Activated CD4-positive, alpha-beta T cell treated with anti-CD3 and anti-CD28 coated beads for 4 hours (primary cell): ENCODE results near the gene RIMBP3C.
"Not testable (repeated sequence)": the region's sequence is repeated elsewhere in the genome, so short reads cannot be mapped to it uniquely, and the experiment has no call there.

Experiments used
- DNase-seq, 2 donors: peaks; one replicate each; pipeline ENCODE4 v3.0.0-alpha.2; 2020

Gene RIMBP3C

DNA sequence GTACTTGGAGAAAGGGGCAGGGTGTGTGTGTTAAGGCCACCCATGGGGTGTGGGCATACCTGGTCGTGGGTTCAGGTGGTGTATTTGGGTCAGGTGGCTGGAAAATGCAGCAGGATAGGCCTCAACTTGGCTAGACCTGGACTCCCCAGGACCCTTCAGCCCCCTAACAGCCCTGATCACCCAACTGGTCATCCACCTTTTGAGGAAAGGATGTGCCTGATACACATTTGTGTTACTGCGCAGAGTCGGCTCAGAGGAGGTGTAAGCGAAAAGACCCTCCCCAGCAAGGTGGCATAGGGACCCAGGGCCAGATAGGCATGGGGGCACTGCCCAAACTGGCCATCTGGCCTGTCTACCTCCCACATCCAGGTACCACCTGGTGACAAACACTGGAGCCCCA, at the start of gene RIMBP3C:
TSS of gene RIMBP3C (minus strand) at position 101 of the 400 bp plus-strand sequence. CDS start 485 bp downstream, outside the sequence.
- DNase-seq: not testable (repeated sequence)

- no peak for DNase-seq
Measured at GRCh38 chr22:21599053-21599893, 48.0 kb upstream of the RIMBP3C start.

GRCh38 chr22:21598302-21598701, 47.0 kb upstream of the RIMBP3C start:
- no peak for DNase-seq

GRCh38 chr22:21596356-21597135, 45.3 kb upstream of the RIMBP3C start:
- not testable (repeated sequence) for DNase-seq

GRCh38 chr22:21594865-21595452, 43.7 kb upstream of the RIMBP3C start:
- DNase-seq: no peak

DNA sequence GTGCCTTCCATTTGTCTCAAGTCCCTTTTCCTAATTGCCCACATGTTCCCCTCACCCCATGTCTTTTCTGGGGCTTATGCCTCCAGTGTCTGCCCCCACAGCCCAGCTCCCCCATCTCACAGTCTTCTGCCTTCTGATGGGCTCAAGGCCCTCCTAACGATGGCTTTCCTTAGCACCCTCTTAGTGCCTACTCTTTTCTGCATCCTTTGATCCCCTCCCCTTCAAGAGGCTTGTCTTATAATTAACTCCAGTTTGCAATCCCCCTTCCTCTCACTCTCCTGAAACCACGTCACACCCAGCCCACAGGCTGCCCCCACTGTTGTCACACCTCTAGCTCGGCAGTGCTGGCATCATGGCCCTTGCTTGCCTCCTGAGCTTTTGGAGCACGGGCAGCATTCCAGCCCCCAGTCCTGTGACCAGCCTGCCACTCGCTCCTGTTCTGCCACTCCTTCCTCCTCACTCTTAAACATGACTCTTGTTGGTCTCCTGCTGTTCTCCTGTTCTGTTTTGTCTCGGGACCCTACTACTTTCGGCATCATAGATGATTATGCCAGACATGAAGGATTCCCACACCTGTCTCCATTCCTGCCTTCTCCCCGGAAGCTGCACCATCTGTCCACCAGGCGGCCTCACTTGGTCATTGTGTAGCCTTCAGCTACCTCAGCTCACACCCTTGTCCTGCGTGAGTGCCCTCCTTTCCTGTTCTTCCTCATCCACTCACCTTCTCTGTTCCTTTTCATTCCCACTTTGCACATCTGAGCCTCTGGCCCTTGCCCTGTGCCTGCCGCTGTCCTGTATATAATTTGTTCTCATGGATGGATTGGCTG, 42.4 kb upstream of the RIMBP3C start:
- no peak for DNase-seq

- no peak for DNase-seq
Measured at GRCh38 chr22:21592422-21592821, 41.2 kb upstream of the RIMBP3C start.

DNA sequence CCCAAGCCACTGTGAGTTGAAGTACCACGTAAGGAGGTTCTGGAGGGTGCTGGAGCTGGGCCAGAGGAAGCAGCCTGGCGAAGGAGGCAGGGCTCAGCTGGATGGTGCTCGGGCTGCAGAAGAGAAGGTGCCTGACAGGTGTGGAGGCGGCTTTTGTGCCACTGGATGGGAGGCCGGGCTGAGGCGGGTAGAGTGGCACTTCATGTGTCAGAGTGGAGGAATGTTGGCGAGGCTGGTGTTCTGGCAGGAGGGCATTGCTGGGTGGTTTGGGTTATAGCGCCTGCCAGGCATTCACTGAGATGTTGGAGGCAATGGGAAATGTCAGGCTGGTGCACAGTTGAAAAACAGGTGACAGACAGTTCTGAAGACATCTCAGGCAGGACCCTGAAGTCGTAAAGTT, 40.4 kb upstream of the RIMBP3C start:
- DNase-seq: no peak

GRCh38 chr22:21590809-21591641, 39.8 kb upstream of the RIMBP3C start:
- DNase-seq: no peak

DNA sequence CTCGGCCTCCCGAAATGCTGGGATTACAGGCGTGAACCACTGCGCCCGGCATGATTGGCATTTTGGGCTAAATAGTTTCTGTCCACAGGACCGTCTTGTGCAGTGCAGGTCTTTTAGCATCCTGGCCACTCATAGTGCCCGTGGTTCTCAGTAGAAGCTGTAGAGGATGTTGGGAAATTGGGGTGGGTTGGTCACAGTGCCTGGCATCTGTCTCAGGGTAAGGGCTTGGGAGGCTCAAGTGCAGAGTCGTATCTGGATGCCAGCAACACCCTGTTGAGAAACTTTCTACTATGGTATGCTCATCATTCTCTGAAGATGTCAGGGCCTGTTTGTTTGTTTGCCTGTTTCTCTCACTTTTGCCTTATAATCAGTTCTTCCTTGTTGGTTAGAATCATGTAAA, 38.1 kb upstream of the RIMBP3C start:
- no peak for DNase-seq

DNA sequence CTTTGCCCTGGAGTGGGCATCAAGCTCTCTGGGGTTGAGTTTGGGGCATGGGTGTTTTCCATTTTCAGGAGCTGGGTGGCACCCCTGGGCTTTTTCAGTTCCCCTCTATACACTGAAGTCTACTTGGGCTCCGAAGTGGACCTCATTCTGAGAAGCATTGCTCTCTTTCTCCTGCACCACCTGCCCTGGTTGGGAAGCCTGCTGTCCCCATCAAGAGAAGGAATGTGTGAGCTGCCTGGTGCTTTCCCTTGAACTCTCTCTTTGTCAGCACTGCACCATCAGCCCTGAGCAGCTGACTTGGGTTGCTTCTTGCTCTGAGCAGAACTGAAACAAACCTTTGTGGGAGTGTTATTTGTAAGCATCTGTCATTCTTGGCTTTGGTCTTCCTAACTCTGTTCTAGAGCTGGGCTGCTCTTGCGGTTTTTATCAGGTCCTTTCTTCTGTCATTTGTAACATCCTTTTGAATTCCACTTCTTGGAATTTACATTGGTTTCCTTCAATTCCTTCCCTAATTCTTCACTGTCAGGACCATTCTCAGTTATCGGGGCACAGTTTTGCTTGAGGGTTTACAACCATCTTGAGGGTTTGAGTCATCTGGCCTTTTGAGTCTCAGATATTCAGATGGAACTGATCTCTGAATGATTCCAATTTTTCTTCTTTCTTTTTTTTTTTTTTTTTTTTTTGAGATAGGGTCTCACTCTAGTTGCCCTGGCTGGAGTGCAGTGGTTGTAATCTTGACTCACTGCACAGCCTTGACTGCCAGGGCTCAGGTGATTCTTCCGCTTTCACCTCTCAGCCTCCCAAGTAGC, 36.7 kb upstream of the RIMBP3C start:
- no peak for DNase-seq

GRCh38 chr22:21585389-21585788, 34.1 kb upstream of the RIMBP3C start:
- DNase-seq: no peak

- no peak for DNase-seq
Measured at GRCh38 chr22:21582801-21583740, 31.8 kb upstream of the RIMBP3C start.

GRCh38 chr22:21581009-21581713, 29.9 kb upstream of the RIMBP3C start:
- DNase-seq: not testable (repeated sequence)

DNA sequence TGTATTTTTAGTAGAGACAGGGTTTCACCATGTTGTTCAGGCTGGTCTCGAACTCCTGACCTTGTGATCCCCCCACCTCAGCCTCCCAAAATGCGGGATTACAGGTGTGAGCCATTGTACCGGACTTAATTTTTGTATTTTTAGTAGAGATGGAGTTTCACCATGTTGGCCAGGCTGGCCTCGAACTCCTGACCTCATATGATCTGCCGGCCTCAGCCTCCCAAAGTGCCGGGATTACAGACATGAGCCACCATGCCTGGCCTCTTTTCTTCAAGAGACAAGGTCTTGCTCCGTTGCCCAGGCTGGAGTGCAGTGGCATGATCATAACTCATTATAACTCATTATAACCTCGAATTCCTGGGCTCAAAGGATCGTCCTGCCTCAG, 29.4 kb upstream of the RIMBP3C start:
- DNase-seq: not testable (repeated sequence)

DNA sequence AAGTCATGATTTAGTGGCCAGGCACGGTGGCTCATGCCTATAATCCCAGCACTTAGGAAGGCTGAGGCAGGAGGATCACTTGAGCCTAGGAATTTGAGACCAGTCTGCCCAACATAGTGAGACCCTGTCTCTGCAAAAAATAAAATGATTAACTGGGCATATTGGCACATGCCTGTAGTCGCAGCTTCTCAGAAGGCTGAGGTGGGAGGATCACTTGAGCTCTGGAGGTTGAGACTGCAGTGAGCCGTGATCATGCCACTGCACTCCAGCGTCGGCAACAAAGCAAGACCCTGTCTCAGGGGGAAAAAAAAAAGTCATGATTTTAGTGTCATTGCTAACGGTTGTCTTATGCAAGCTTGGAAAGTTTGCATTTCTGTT, 28.2 kb upstream of the RIMBP3C start:
- DNase-seq: no peak

DNA sequence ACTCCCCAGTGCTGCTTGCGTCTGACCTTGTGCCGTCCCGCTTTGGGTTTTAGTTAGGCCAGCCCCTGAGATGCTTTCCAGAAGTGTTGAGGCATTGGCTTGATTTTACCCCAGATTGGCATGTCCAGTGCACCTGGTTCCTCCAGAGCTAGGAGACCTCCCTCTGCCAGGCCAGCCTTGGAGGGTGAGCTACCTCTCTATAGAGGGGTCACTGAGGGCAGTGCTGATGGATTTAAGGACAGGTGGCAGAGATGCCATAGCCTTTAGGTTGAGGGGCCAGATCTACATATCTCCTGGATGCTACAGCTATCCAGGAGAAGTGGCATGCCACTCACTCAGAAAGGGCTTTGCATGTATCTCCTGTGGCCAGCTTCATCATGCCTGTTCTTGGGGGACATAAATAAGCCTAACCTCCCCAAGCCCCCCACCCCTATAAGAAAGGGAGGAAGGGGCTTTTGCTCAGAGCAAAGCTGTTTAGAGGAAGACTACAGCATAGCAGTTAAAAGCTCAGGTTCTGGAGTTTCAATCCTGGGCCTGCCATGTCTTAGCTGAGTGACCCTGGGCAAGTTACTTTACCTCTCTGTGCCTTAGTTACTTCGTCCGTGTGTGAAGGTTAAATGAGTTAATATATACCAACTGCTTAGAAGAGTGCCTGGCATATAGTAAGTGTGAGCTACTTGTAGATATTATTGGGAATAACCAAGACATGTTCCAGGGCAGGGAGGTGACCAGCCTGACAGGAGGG, 22.7 kb upstream of the RIMBP3C start:
- no peak for DNase-seq

DNA sequence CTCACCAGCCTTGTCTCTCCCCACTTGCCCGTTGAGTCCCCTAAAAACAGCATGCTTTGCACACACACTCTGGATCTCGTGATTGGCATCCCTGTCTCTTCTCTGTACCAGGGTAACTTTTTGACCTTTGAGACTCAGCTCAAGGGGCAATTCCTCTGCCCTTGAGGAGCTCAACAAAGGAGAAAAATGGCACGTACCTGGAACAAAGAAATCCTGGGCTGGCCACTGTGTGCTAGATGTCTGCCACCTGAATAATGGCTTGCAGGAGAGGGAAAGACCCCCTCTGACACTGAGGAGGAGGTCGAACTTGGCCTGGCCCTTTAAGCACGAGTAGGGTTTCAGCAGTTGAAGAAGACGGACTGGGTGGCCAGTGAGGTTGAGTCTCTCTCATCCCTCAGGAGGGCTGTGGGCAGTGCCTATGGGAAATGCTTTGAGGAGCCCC, 22.1 kb upstream of the RIMBP3C start:
- DNase-seq: no peak
